ENCODE measurements around the gene ADM5.
A peak's percentile ranks its signal among the peaks of the same experiment; 100 is the strongest.
"Not testable (repeated sequence)": the region's sequence is repeated elsewhere in the genome, so short reads cannot be mapped to it uniquely, and the experiment has no call there.

ADM5 gene

GRCh38 chr19:49704888-49705642 is 15.7 kb downstream of the ADM5 start:
- no peak for DNase-seq

- DNase-seq: no peak
Observed at GRCh38 chr19:49705919-49706318, 16.5 kb downstream of the ADM5 start.

- DNase-seq: no peak
Observed at GRCh38 chr19:49710372-49710951, 21.1 kb downstream of the ADM5 start.

- DNase-seq: no peak
Observed at GRCh38 chr19:49712397-49712859, 23.0 kb downstream of the ADM5 start.

- no peak for DNase-seq
Observed at GRCh38 chr19:49713236-49713845, 23.9 kb downstream of the ADM5 start.

- DNase-seq: peak; percentile 78
Observed at GRCh38 chr19:49716154-49716553, 26.8 kb downstream of the ADM5 start.

- no peak for DNase-seq
Observed at GRCh38 chr19:49718511-49718910, 29.1 kb downstream of the ADM5 start.

- peak; percentile 13 for DNase-seq
Observed at GRCh38 chr19:49718991-49719390, 29.6 kb downstream of the ADM5 start.

GRCh38 chr19:49719420-49719819 is 30.0 kb downstream of the ADM5 start:
- not testable (repeated sequence) for DNase-seq

GRCh38 chr19:49727217-49728030 is 38.0 kb downstream of the ADM5 start:
- no peak for DNase-seq

- peak; percentile 90 for DNase-seq
Observed at GRCh38 chr19:49730166-49730565, 40.8 kb downstream of the ADM5 start.

GRCh38 chr19:49738268-49738667 is 48.9 kb downstream of the ADM5 start:
- no peak for DNase-seq

- no peak for DNase-seq
Observed at GRCh38 chr19:49739098-49739497, 49.7 kb downstream of the ADM5 start.

- no peak for DNase-seq
Observed at GRCh38 chr19:49739933-49740332, 50.5 kb downstream of the ADM5 start.
